Measurements from ENCODE around the gene EHBP1. TPM values are rescaled to one million over a fixed set of nuclear protein-coding genes. Genes with fewer than 3 reads are reported as not detected.
A peak's percentile ranks its signal among the peaks of the same experiment; 100 is the strongest.

The EHBP1 gene
- total RNA-seq, 2 donors from 2014 or later, result 28.4 to 67.7 TPM

DNA sequence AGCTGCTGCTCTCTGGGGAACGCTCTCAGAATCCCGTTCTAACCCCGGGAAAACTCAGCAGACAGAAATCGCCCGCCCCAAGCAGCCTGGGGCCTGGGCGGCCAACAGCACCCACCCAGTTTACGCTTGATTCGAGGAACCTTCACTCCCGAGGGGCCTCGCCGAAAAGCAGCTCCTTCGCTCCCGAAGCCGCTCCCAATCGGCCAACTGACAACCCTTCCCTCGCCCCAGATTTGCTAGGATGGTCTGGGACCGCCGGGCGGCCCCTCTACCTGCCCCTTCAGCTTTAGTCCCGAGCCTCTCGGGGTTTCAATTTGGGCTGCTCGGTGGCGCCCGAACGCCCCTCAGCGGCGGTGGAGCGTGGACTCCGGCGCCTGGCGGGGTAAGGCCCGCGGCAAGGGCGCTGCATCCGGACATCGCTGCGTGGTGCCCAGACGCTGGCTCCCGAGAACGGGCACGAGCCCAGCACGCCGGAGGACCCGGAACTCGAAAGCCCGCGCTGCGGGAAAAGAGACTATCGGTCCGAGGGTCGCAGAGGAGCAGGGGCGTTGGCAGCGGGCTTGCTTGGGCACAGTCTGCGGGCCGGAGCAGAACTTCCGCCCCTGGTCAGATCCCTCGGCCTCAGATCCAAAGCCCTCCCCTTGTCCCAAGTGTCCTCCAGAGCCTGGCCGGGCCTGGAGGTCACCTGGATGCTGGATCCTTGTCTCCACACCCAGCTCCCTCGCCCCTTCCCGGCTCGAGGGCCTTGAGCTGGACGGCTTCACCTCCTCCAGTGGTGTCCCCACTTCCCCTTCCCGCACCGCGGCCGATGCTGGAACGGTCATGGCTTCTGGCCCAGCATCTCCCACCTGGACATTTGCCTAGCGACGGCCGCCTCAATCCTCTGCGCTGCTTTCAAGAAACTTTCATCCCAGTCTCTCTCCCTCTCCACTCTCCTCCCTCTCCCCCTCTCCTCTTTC, 342.1 kb downstream of the EHBP1 start:
- peaks cover 20 to 34% of the 10 kb centered on the region in 2 donors for H3K4me1 ChIP-seq (ENCODE audit: control insufficient read depth in 1 of 2, low read depth in 2 of 2)
- H3K36me3 ChIP-seq, result peaks cover 7% of the 10 kb centered on the region
- ATAC-seq (ENCODE audit: insufficient number of reproducible peaks, low FRiP score, low read depth) (no peak), DNase-seq (ENCODE audit: low spot score) (no peak)
- H3K9me3 ChIP-seq, result no peaks in the 10 kb centered on the region
- H3K27me3 ChIP-seq (replicated peaks; ENCODE audit: insufficient read depth), result peaks cover 25% of the 10 kb centered on the region
- TF ChIP-seq, protein P1, sequence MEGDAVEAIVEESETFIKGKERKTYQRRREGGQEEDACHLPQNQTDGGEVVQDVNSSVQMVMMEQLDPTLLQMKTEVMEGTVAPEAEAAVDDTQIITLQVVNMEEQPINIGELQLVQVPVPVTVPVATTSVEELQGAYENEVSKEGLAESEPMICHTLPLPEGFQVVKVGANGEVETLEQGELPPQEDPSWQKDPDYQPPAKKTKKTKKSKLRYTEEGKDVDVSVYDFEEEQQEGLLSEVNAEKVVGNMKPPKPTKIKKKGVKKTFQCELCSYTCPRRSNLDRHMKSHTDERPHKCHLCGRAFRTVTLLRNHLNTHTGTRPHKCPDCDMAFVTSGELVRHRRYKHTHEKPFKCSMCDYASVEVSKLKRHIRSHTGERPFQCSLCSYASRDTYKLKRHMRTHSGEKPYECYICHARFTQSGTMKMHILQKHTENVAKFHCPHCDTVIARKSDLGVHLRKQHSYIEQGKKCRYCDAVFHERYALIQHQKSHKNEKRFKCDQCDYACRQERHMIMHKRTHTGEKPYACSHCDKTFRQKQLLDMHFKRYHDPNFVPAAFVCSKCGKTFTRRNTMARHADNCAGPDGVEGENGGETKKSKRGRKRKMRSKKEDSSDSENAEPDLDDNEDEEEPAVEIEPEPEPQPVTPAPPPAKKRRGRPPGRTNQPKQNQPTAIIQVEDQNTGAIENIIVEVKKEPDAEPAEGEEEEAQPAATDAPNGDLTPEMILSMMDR (IDR thresholded peaks at IDR 0.05), result no peak
- H3K4me3 ChIP-seq, result peak overlapping the region; percentile 26
- no peak overlapping the region for H3K27ac ChIP-seq

DNA sequence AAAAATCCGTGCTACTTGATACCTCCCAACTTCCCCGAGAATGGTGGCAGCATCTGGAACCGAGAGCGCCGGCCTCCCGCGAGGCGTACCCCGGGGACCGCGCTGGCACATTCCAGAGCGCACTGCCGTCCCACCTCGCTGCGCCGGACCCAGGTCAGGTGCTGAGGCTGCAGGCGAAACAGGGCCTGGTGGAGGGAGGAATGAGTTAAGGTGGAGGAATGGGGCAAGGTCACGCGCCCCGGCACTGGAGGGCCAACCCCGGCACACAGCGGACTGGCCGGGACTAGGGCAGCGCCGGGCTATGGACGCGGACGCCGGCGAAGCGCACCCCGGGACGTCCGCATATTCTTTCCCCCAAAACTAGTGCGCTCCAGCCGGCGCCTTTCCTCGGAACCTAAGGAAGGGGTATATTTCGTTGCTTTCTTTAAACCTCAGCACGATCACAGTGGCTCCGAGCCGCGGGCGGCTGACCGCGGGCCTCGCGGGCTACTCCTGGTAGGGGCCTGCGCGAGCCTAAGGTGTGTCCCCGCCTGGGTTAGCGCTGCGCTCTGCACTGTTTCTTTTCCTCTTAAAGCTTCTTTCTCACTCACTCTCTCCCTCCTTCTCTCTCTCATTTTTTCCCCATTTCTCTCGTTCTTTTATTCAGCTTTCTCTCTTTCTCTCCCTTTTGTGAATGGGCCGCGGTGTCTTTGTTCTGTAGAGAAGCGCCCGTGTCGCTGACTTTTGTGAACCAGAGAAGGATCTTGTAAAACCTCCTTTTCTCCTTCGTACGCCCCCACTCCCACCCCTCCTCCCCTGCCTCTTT, 343.1 kb downstream of the EHBP1 start:
- H3K4me1 ChIP-seq (ENCODE audit: control insufficient read depth in 1 of 2, low read depth in 2 of 2), result peaks cover 20 to 34% of the 10 kb centered on the region in 2 donors
- H3K27ac ChIP-seq, result no peak overlapping the region
- H3K36me3 ChIP-seq, result peaks cover 7% of the 10 kb centered on the region
- DNase-seq (ENCODE audit: low spot score) (no peak), ATAC-seq (ENCODE audit: insufficient number of reproducible peaks, low FRiP score, low read depth) (no peak)
- H3K9me3 ChIP-seq, result no peaks in the 10 kb centered on the region
- peaks cover 34% of the 10 kb centered on the region for H3K27me3 ChIP-seq (replicated peaks; ENCODE audit: insufficient read depth)
- peak overlapping the region; percentile 75 for H3K4me3 ChIP-seq
- TF ChIP-seq, protein P1 (IDR thresholded peaks at IDR 0.05), result no peak

DNA sequence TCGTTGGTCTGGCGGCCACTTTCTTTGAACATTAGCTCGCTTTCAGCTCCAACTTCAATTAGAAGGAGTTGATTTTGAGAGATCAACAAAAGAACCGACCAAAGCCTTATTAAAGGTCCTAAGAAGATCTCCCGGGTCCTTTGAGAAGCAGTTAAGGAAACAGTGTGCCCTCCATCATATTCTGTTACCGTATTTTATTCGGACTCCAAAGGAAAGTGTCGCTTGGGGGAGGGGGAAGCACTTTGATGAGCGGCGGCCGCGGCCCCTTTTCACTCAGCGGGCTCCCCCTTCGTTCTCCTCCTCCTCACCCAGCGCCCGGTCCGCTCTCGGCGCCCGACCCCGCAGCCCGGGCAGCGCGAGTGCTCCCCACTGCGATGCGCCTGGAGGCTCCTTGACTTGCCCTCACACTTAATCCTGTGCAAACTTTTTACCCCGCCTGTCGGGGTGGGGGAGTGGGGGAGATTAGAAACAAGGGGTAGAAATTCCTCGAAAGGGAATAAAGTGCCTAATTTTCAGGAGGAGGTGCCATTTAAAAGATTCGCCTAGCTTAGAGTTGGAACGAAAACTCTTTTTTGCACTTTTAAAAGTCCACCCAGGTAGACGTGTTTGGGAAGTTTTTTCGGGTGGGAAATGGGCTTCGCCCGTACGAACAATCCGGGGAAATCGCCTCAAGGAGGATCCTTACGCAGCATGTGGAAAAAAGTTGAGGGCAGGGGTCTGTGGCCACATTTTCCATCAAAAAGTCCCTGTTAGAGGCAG, 343.9 kb downstream of the EHBP1 start:
- H3K27ac ChIP-seq, result no peak overlapping the region
- TF ChIP-seq, protein P1 (IDR thresholded peaks at IDR 0.05), result no peak
- peaks cover 20 to 41% of the 10 kb centered on the region in 2 donors for H3K4me1 ChIP-seq (ENCODE audit: control insufficient read depth in 1 of 2, low read depth in 2 of 2)

DNA sequence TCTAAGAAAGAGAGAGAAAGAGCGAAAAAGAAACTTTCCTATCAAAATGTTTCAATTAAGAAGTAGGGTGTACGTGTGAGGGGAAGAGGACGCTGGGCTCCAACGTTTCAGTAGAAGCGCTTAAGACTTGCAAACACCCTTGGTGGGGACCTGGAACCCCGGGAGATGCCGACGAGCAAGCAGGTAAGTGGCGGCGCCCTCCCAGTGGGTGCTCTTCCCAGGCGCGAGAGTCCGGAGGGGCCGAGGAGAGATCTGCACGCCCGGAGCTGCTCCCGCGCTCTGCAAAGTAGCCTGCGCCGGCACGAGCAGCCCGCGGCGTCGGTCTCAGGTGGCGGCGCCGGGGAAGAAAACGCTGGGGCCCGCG, 344.4 kb downstream of the EHBP1 start:
- DNase-seq (ENCODE audit: low spot score) (no peak), ATAC-seq (ENCODE audit: insufficient number of reproducible peaks, low FRiP score, low read depth) (no peak)
- H3K9me3 ChIP-seq, result no peaks in the 10 kb centered on the region
- H3K27me3 ChIP-seq (replicated peaks; ENCODE audit: insufficient read depth), result peaks cover 46% of the 10 kb centered on the region
- peaks cover 7% of the 10 kb centered on the region for H3K36me3 ChIP-seq
- no peak overlapping the region for H3K27ac ChIP-seq
- H3K4me3 ChIP-seq, result peak overlapping the region; percentile 75
- TF ChIP-seq, protein P1 (IDR thresholded peaks at IDR 0.05), result no peak
- H3K4me1 ChIP-seq (ENCODE audit: control insufficient read depth in 1 of 2, low read depth in 2 of 2), result peaks cover 21 to 47% of the 10 kb centered on the region in 2 donors

More for the DNA sequence above, 343.9 kb downstream of the EHBP1 start:
- peaks cover 7% of the 10 kb centered on the region for H3K36me3 ChIP-seq
- no peaks in the 10 kb centered on the region for H3K9me3 ChIP-seq
- H3K4me3 ChIP-seq, result peak overlapping the region; percentile 75
- peaks cover 41% of the 10 kb centered on the region for H3K27me3 ChIP-seq (replicated peaks; ENCODE audit: insufficient read depth)
- ATAC-seq (ENCODE audit: insufficient number of reproducible peaks, low FRiP score, low read depth) (no peak), DNase-seq (ENCODE audit: low spot score) (no peak)

Measured in thoracic aorta (tissue), 2 donors.